Esophagus squamous epithelium (tissue), 5 donors: ENCODE results near the gene TPPP. TPM values are rescaled to one million over a fixed set of nuclear protein-coding genes. Genes with fewer than 3 reads are reported as not detected.

Experiments
- DNase-seq: peaks from one replicate; lab custom pipeline; 2025; lab: John Stamatoyannopoulos, UW
- H3K27ac ChIP-seq, 4 donors: fragments of 200-600 bp; sonication (generic); one replicate each; pipeline ENCODE4 v1.5.1; 2016 to 2019; ENCODE audit warnings: mild to moderate bottlenecking in 1 of 4
- H3K27me3 ChIP-seq, 4 donors: fragments of 200-600 bp; sonication (generic); 1 replicate in 3 of 4; 2 replicates in 1 of 4; pipeline versions ENCODE4 v1.5.1 to v1.6.0; 2017 to 2021; ENCODE audit warnings: antibody characterized with exemption in 1 of 4
- H3K36me3 ChIP-seq, 3 donors: fragments of 200-600 bp; sonication (generic); one replicate each; pipeline ENCODE4 v1.5.1; 2016 to 2019
- H3K4me1 ChIP-seq, 3 donors: fragments of 200-600 bp; sonication (generic); one replicate each; pipeline ENCODE4 v1.5.1; 2017 to 2019
- H3K4me3 ChIP-seq, 4 donors: fragments of 200-600 bp; sonication (generic); 1 replicate in 3 of 4; 2 replicates in 1 of 4; pipeline ENCODE4 v1.5.1; 2016 to 2019; ENCODE audit warnings: mild to moderate bottlenecking in 2 of 4, moderate library complexity in 1 of 4
- H3K9me3 ChIP-seq, 3 donors: fragments of 200-600 bp; sonication (generic); one replicate each; pipeline ENCODE4 v1.5.1; 2016 to 2019
- CTCF ChIP-seq, 6 experiments: fragments of 450-650 bp in 4 of 6; fragments of 200-600 bp in 2 of 6; sonication (generic) in 2 of 6; IDR thresholded peaks; one replicate each; pipeline ENCODE4 v1.5.1; 2016 to 2019; ENCODE audit warnings: antibody characterized with exemption in 6 of 6, mild to moderate bottlenecking in 4 of 6, moderate library complexity in 4 of 6
- POLR2A ChIP-seq, 4 donors: fragments of 450-650 bp; IDR thresholded peaks; one replicate each; pipeline ENCODE4 v1.6.1; 2017; ENCODE audit warnings: antibody characterized with exemption in 4 of 4, mild to moderate bottlenecking in 4 of 4, moderate library complexity in 3 of 4
- WGBS, 2 donors: methylation state at CpG; one replicate each; pipeline ENCODE4 v1.1.5; 2018; 5-methylcytosine and 5-hydroxymethylcytosine counted together
- intact Hi-C: fragments of 100-400 bp; cut with DNase I; formaldehyde crosslinking; loops from one replicate; pipeline ENCODE4 v1.15.0; 2022
- total RNA-seq, 4 donors: library from RNA; depleted of rRNA; stranded (reverse); fragments of >200 nt; gene quantifications; one replicate each; pipeline ENCODE4 v1.1.0, GENCODE V29; 2016
- donor health status: DM: yes; HTN: yes; CAD: no.

Gene TPPP
- total RNA-seq, 4 donors from 2014 or later = 1.7 to 5.8 (median 5.5) TPM

GRCh38 chr5:662751-663435, 30.3 kb downstream of the TPPP start:
- intact Hi-C loops = no loop called here
- H3K27ac ChIP-seq = no peak overlapping the region
- DNase-seq = no peak
- 89 to 91% methylated on average over 41 to 45 of the region's 56 CpGs for WGBS, 2 donors
- peaks cover 0 to 17% (median 11%) of the 10 kb centered on the region in 3 donors for H3K4me1 ChIP-seq
- peaks cover 0 to 86% (median 11%) of the 10 kb centered on the region in 3 donors for H3K36me3 ChIP-seq
- TF ChIP-seq POLR2A (IDR thresholded peaks at IDR 0.05) = no peak
- TF ChIP-seq CTCF (IDR thresholded peaks at IDR 0.05) = no peak
- H3K27me3 ChIP-seq = no peaks in the 10 kb centered on the region
- H3K9me3 ChIP-seq = no peaks in the 10 kb centered on the region
- no peak overlapping the region for H3K4me3 ChIP-seq

GRCh38 chr5:661891-662750, 31.0 kb downstream of the TPPP start:
- Histone ChIP-seq H3K9me3 (no peaks in the 10 kb centered on the region), H3K4me3 (no peak overlapping the region), H3K27ac (no peak overlapping the region), H3K36me3 (peaks cover 0 to 88% (median 11%) of the 10 kb centered on the region in 3 donors), H3K4me1 (peaks cover 0 to 17% (median 11%) of the 10 kb centered on the region in 3 donors), H3K27me3 (no peaks in the 10 kb centered on the region)
- DNase-seq = no peak
- TF ChIP-seq POLR2A (IDR thresholded peaks at IDR 0.05) (no peak), CTCF (IDR thresholded peaks at IDR 0.05) (no peak)
- WGBS, 2 donors = 71 to 87% methylated on average over 9 to 12 of the region's 53 CpGs
- intact Hi-C loops = no loop called here

GRCh38 chr5:660491-661030, 32.6 kb downstream of the TPPP start:
- TF ChIP-seq POLR2A (IDR thresholded peaks at IDR 0.05) (no peak), CTCF (IDR thresholded peaks at IDR 0.05) (no peak)
- intact Hi-C loops = no loop called here

GRCh38 chr5:659496-660263, 33.5 kb downstream of the TPPP start:
- H3K4me1 ChIP-seq = peaks cover 0 to 16% (median 11%) of the 10 kb centered on the region in 3 donors
- 87 to 95% methylated on average over 12 to 14 of the region's 16 CpGs for WGBS, 2 donors
- H3K27me3 ChIP-seq = no peaks in the 10 kb centered on the region
- no peak for DNase-seq
- H3K27ac ChIP-seq = no peak overlapping the region
- no peaks in the 10 kb centered on the region for H3K9me3 ChIP-seq
- H3K36me3 ChIP-seq = peaks cover 0 to 89% (median 11%) of the 10 kb centered on the region in 3 donors
- intact Hi-C loops = no loop called here
- no peak overlapping the region for H3K4me3 ChIP-seq
- no peak for TF ChIP-seq POLR2A (IDR thresholded peaks at IDR 0.05)
- TF ChIP-seq CTCF (IDR thresholded peaks at IDR 0.05) = no peak

More at GRCh38 chr5:660491-661030, 32.6 kb downstream of the TPPP start:
- Histone ChIP-seq H3K9me3 (no peaks in the 10 kb centered on the region), H3K36me3 (peaks cover 0 to 88% (median 11%) of the 10 kb centered on the region in 3 donors), H3K27me3 (no peaks in the 10 kb centered on the region), H3K4me3 (no peak overlapping the region), H3K27ac (no peak overlapping the region), H3K4me1 (peaks cover 0 to 17% (median 11%) of the 10 kb centered on the region in 3 donors)
- DNase-seq = no peak
- 90 to 94% methylated on average over 8 to 9 of the region's 11 CpGs for WGBS, 2 donors
